ENCODE data around the gene EMP2. TPM values are rescaled to one million over a fixed set of nuclear protein-coding genes. Genes with fewer than 3 reads are reported as not detected.

Gene EMP2
- polyA plus RNA-seq, 2 of the 4 experiments (the other 2 are of a cell fraction): 14.2 to 21.4 TPM

DNA sequence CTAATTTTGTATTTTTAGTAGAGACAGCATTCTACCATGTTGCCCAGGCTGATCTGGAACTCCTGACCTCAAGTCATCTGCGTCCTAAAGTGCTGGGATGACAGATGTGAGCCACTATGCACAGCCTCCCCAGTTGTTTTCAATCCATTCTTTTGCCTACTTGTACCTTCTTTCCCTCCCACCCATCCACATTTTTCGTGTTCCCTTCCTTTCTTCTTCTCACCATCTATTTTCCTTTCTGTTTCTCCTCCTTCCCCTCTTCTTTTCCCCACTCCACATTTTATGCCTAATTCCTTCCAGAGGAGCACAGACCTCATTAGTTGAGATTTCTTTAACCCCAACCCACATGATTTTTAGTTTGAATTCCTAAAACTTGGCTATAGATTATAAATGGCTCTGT lies 100.2 kb downstream of the EMP2 start:
- 88% methylated on average over 2 of the region's 2 CpGs for WGBS (ENCODE audit: missing lambda C conversion rate)
- no peak for ATAC-seq

More for the DNA sequence above, 100.2 kb downstream of the EMP2 start:
- Histone ChIP-seq H3K9me3 (peaks cover under 1% of the 10 kb centered on the region; the same call in 1 of the 3 replicates), H3K4me3 (no peak overlapping the region), H3K27ac (no peak overlapping the region), H3K4me2 (no peak overlapping the region), H3K4me1 (no peaks in the 10 kb centered on the region)
- CTCF ChIA-PET: no interaction called here
- POLR2A ChIA-PET: no interaction called here
- DNase-seq (ENCODE audit: low read depth in 1 of 2, low spot score in 1 of 2): no peak
- TF ChIP-seq BHLHE40 (IDR thresholded peaks at IDR 0.05; ENCODE audit: low read depth, low read length): no peak
- TF ChIP-seq KDM5A (IDR thresholded peaks at IDR 0.05): no peak
- TF ChIP-seq FOSL2 (IDR thresholded peaks at IDR 0.05): no peak
- no peak for TF ChIP-seq FOSL2 (CRISPR knock-in tag; IDR thresholded peaks at IDR 0.05)
- no peak for TF ChIP-seq ZNF302 (CRISPR knock-in tag; IDR thresholded peaks at IDR 0.05)
- TF ChIP-seq TFCP2L1 (CRISPR knock-in tag; IDR thresholded peaks at IDR 0.05): no peak
- TF ChIP-seq POLR2AphosphoS2 (conservative IDR thresholded peaks at IDR 0.05; ENCODE audit: low read length): no peak
- no peak for TF ChIP-seq ATOH8 (CRISPR knock-in tag; IDR thresholded peaks at IDR 0.05; ENCODE audit: low read depth)
- no peak for TF ChIP-seq BCL3 (IDR thresholded peaks at IDR 0.05)
- TF ChIP-seq PBX3 (IDR thresholded peaks at IDR 0.05): no peak
- TF ChIP-seq HDAC2 (IDR thresholded peaks at IDR 0.05): no peak
- no peak for TF ChIP-seq HOXB13 (CRISPR knock-in tag; IDR thresholded peaks at IDR 0.05; ENCODE audit: low read depth)
- no peak for TF ChIP-seq POLR2A (IDR thresholded peaks at IDR 0.05; ENCODE audit: low read length)
- TF ChIP-seq CBX8 (IDR thresholded peaks at IDR 0.05): no peak
- TF ChIP-seq ZC3H11A (IDR thresholded peaks at IDR 0.05): no peak
- TF ChIP-seq CHD4 (IDR thresholded peaks at IDR 0.05; ENCODE audit: borderline replicate concordance): no peak
- no peak for FAIRE-seq

Small RNAs within 50 kb of the gene (small RNA-seq; reads per million reads assigned to genes)
- gene RNU6-633P: 0 reads per million in 6 experiments

Other genes starting within 250 kb of the EMP2 start
- 23.5 and 26.4 TPM in 2 replicates for gene ATF7IP2, start 194.5 kb downstream of the EMP2 start, polyA plus RNA-seq (2011; rRNA removed)
- 12.0 to 13.0 TPM (median 12.3 TPM) in 3 replicates for gene ATF7IP2, start 194.5 kb downstream of the EMP2 start, polyA plus RNA-seq (2017; fragmentation: RNase III; extraction: RNeasy Plus Mini Kit Qiagen cat#74134 plus additional on column Dnase treatment)
- gene TEKT5, start 114.3 kb upstream of the EMP2 start, polyA plus RNA-seq (2011; rRNA removed): 0.12 and 0.14 TPM in 2 replicates
- gene TEKT5, start 114.3 kb upstream of the EMP2 start, polyA plus RNA-seq (2017; fragmentation: RNase III; extraction: RNeasy Plus Mini Kit Qiagen cat#74134 plus additional on column Dnase treatment): 0.09 TPM in 1 of 3 replicates, not detected in the others
- 33.9 and 34.1 TPM in 2 replicates for gene NUBP1, start 163.2 kb upstream of the EMP2 start, polyA plus RNA-seq (2011; rRNA removed)
- 49.9 to 56.0 TPM (median 53.4 TPM) in 3 replicates for gene NUBP1, start 163.2 kb upstream of the EMP2 start, polyA plus RNA-seq (2017; fragmentation: RNase III; extraction: RNeasy Plus Mini Kit Qiagen cat#74134 plus additional on column Dnase treatment)
- gene TVP23A, start 238.2 kb upstream of the EMP2 start, polyA plus RNA-seq (2011; rRNA removed): not detected in 2 replicates
- gene TVP23A, start 238.2 kb upstream of the EMP2 start, polyA plus RNA-seq (2017; fragmentation: RNase III; extraction: RNeasy Plus Mini Kit Qiagen cat#74134 plus additional on column Dnase treatment): 0.03 to 0.04 TPM (median 0.04 TPM) in 3 replicates

All from A549 (cell line).